Gastrocnemius medialis (tissue), 4 donors: Measurements from ENCODE around the gene NNAT.

Experiments
- POLR2A ChIP-seq, 2 donors: fragments of 450-650 bp; IDR thresholded peaks; one replicate each; pipeline ENCODE4 v1.6.1; 2017; ENCODE audit warnings: antibody characterized with exemption in 2 of 2, mild to moderate bottlenecking in 2 of 2, moderate library complexity in 2 of 2
- TF ChIP-seq, protein P1 (sequence below), 5 experiments: fragments of 450-650 bp in 3 of 5; fragments of 200-600 bp in 2 of 5; sonication (generic) in 2 of 5; IDR thresholded peaks in 4 of 5; conservative IDR thresholded peaks in 1 of 5; 1 replicate in 4 of 5; 2 replicates in 1 of 5; pipeline ENCODE4 v1.5.1; 2016 to 2019; ENCODE audit warnings: antibody characterized with exemption in 5 of 5, mild to moderate bottlenecking in 3 of 5, moderate library complexity in 3 of 5

DNA sequence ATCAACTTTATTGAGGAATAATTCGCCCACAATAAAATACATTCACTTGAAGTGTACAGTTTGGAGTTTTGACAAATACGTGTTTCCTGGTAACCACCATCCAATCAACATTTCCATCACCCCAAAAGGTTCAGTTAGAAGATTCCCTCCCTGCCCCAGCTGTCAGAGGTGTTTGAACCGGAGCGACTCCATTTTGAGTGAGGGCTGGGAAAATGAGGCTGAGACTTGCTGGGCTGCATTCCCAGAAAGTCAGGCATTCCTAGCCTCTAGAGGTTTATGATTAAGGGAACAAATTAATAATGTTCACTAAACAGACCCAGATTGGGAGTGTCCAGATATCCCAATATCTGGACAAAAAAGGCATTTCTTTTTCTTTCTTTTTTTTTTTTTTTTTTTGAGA, 39.6 kb downstream of the NNAT start:
- TF ChIP-seq, protein P1, sequence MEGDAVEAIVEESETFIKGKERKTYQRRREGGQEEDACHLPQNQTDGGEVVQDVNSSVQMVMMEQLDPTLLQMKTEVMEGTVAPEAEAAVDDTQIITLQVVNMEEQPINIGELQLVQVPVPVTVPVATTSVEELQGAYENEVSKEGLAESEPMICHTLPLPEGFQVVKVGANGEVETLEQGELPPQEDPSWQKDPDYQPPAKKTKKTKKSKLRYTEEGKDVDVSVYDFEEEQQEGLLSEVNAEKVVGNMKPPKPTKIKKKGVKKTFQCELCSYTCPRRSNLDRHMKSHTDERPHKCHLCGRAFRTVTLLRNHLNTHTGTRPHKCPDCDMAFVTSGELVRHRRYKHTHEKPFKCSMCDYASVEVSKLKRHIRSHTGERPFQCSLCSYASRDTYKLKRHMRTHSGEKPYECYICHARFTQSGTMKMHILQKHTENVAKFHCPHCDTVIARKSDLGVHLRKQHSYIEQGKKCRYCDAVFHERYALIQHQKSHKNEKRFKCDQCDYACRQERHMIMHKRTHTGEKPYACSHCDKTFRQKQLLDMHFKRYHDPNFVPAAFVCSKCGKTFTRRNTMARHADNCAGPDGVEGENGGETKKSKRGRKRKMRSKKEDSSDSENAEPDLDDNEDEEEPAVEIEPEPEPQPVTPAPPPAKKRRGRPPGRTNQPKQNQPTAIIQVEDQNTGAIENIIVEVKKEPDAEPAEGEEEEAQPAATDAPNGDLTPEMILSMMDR (IDR thresholded peaks at IDR 0.05 in 4 of 5, conservative IDR thresholded peaks at IDR 0.05 in 1 of 5): no peak
- TF ChIP-seq POLR2A (IDR thresholded peaks at IDR 0.05): no peak
